Gastrocnemius medialis (tissue), 4 donors: ENCODE data around the gene PRUNE2. TPM values are rescaled to one million over a fixed set of nuclear protein-coding genes. Genes with fewer than 3 reads are reported as not detected.

ENCODE experiments used
- ATAC-seq, 2 donors: fragments of 150-250 bp; one replicate each; pipeline ENCODE4 v1.9.1; 2016
- DNase-seq, 2 donors: peaks; one replicate each; pipeline ENCODE4 v3.0.0-alpha.2; 2019
- H3K27ac ChIP-seq, 4 donors: fragments of 200-600 bp; sonication (generic); 1 replicate in 1 of 4; 2 replicates in 3 of 4; pipeline ENCODE4 v1.5.1; 2016 to 2018; ENCODE audit warnings: mild to moderate bottlenecking in 2 of 4, moderate library complexity in 1 of 4
- H3K27me3 ChIP-seq, 3 donors: fragments of 200-600 bp; sonication (generic) in 2 of 3; 1 replicate in 1 of 3; 2 replicates in 2 of 3; pipeline versions ENCODE4 v1.5.1 to v1.6.0; 2016 to 2019; ENCODE audit warnings: mild to moderate bottlenecking in 1 of 3, moderate library complexity in 1 of 3
- H3K36me3 ChIP-seq, 2 donors: fragments of 200-600 bp; sonication (generic) in 1 of 2; one replicate each; pipeline ENCODE4 v1.5.1; 2017 to 2018
- H3K4me1 ChIP-seq, 2 donors: fragments of 200-600 bp; sonication (generic) in 1 of 2; one replicate each; pipeline ENCODE4 v1.5.1; 2016 to 2017; ENCODE audit warnings: mild to moderate bottlenecking in 2 of 2
- H3K4me3 ChIP-seq, 4 donors: fragments of 200-600 bp; sonication (generic) in 3 of 4; 1 replicate in 1 of 4; 2 replicates in 3 of 4; pipeline ENCODE4 v1.5.1; 2016 to 2019; ENCODE audit warnings: mild to moderate bottlenecking in 2 of 4
- H3K9me3 ChIP-seq, 3 donors: fragments of 200-600 bp; sonication (generic) in 2 of 3; 1 replicate in 1 of 3; 2 replicates in 2 of 3; pipeline ENCODE4 v1.5.1; 2016 to 2019
- POLR2A ChIP-seq, 2 donors: fragments of 450-650 bp; IDR thresholded peaks; one replicate each; pipeline ENCODE4 v1.6.1; 2017; ENCODE audit warnings: antibody characterized with exemption in 2 of 2, mild to moderate bottlenecking in 2 of 2, moderate library complexity in 2 of 2
- in situ Hi-C, 4 donors: fragments of 200-750 bp; cut with MboI; loops; one replicate each; pipeline versions ENCODE4 v1.15.0 to v1.8.0; 2017; ENCODE audit warnings: low sequenced_read_pairs in 4 of 4
- intact Hi-C: fragments of 100-400 bp; cut with DNase I; formaldehyde crosslinking; loops from one replicate; pipeline ENCODE4 v1.15.1; 2023; ENCODE audit warnings: low total_unique reads
- total RNA-seq, 4 donors: library from RNA; depleted of rRNA; stranded (reverse); fragments of >200 nt; gene quantifications; one replicate each; pipeline versions ENCODE4 v1.1.0 to v1.2.3, GENCODE V29; 2016
- TF ChIP-seq, protein P1 (sequence below), 5 experiments: fragments of 450-650 bp in 3 of 5; fragments of 200-600 bp in 2 of 5; sonication (generic) in 2 of 5; IDR thresholded peaks in 4 of 5; conservative IDR thresholded peaks in 1 of 5; 1 replicate in 4 of 5; 2 replicates in 1 of 5; pipeline ENCODE4 v1.5.1; 2016 to 2019; ENCODE audit warnings: antibody characterized with exemption in 5 of 5, mild to moderate bottlenecking in 3 of 5, moderate library complexity in 3 of 5

The PRUNE2 gene
- total RNA-seq, 4 donors from 2014 or later: 1.6 to 43.5 (median 11.0) TPM

DNA sequence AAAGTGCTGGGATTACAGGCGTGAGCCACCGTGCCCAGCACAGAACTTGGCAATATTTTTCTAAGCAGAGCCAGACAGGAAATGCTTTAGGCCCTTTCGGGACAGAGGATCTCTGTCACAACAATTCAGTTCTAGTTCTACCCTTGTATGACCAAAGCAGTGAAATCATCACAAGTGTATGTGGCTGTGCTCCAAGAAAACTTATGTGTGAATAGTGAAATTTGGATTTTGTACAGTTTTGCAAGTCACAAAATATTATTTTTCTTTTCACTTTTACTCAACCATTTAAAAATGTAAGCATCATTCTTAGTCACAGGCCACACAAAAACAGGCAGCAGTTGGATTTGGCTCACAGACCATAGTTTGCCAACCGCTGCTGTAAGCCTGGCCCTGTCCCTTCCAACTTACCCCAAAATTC lies 20.4 kb upstream of the PRUNE2 start:
- in situ Hi-C loops (no loop called here), intact Hi-C loops (no loop called here)
- DNase-seq (no peak), ATAC-seq (no peak)
- no peaks in the 10 kb centered on the region for H3K36me3 ChIP-seq
- no peak overlapping the region for H3K27ac ChIP-seq
- no peaks in the 10 kb centered on the region for H3K4me1 ChIP-seq
- H3K27me3 ChIP-seq: no peaks in the 10 kb centered on the region
- H3K9me3 ChIP-seq: no peaks in the 10 kb centered on the region
- TF ChIP-seq POLR2A (IDR thresholded peaks at IDR 0.05): no peak
- TF ChIP-seq, protein P1, sequence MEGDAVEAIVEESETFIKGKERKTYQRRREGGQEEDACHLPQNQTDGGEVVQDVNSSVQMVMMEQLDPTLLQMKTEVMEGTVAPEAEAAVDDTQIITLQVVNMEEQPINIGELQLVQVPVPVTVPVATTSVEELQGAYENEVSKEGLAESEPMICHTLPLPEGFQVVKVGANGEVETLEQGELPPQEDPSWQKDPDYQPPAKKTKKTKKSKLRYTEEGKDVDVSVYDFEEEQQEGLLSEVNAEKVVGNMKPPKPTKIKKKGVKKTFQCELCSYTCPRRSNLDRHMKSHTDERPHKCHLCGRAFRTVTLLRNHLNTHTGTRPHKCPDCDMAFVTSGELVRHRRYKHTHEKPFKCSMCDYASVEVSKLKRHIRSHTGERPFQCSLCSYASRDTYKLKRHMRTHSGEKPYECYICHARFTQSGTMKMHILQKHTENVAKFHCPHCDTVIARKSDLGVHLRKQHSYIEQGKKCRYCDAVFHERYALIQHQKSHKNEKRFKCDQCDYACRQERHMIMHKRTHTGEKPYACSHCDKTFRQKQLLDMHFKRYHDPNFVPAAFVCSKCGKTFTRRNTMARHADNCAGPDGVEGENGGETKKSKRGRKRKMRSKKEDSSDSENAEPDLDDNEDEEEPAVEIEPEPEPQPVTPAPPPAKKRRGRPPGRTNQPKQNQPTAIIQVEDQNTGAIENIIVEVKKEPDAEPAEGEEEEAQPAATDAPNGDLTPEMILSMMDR (IDR thresholded peaks at IDR 0.05 in 4 of 5, conservative IDR thresholded peaks at IDR 0.05 in 1 of 5): no peak
- H3K4me3 ChIP-seq: no peak overlapping the region

- TF ChIP-seq, protein P1 (IDR thresholded peaks at IDR 0.05 in 4 of 5, conservative IDR thresholded peaks at IDR 0.05 in 1 of 5): no peak
- TF ChIP-seq POLR2A (IDR thresholded peaks at IDR 0.05): no peak
- intact Hi-C loops: no loop called here
Measured at GRCh38 chr9:76921165-76921564, 15.3 kb upstream of the PRUNE2 start.

DNA sequence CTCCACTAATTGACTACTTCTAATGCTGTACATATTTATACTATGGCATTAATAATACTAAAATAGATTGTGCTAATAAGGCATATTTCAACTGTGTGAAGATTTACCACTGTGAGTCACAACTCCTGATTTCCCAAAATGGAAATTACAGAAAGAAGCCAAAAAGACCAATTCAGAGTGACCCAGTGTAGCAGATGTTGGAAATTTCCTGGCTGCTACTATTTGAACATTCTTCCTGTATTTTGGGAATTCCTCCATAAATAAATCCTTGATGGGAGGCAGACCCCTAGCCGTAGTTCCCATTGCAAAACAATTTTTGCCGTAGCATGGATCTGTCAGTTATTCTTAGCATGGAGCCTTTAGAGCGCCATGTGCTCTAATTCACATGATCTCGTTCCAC lies 11.4 kb upstream of the PRUNE2 start:
- Histone ChIP-seq H3K4me3 (no peak overlapping the region), H3K36me3 (no peaks in the 10 kb centered on the region), H3K9me3 (no peaks in the 10 kb centered on the region), H3K4me1 (no peaks in the 10 kb centered on the region), H3K27ac (no peak overlapping the region), H3K27me3 (no peaks in the 10 kb centered on the region)
- intact Hi-C loops (no loop called here), in situ Hi-C loops (no loop called here)
- no peak for DNase-seq
- ATAC-seq: no peak
- TF ChIP-seq, protein P1 (IDR thresholded peaks at IDR 0.05 in 4 of 5, conservative IDR thresholded peaks at IDR 0.05 in 1 of 5): no peak

More at GRCh38 chr9:76921165-76921564, 15.3 kb upstream of the PRUNE2 start:
- Histone ChIP-seq H3K27me3 (no peaks in the 10 kb centered on the region), H3K4me1 (no peaks in the 10 kb centered on the region), H3K4me3 (no peak overlapping the region), H3K27ac (no peak overlapping the region), H3K36me3 (no peaks in the 10 kb centered on the region), H3K9me3 (no peaks in the 10 kb centered on the region)
- in situ Hi-C loops: no loop called here
- no peak for DNase-seq
- no peak for ATAC-seq

GRCh38 chr9:76916231-76916630 lies 10.3 kb upstream of the PRUNE2 start:
- no peak for TF ChIP-seq POLR2A (IDR thresholded peaks at IDR 0.05)
- TF ChIP-seq, protein P1 (IDR thresholded peaks at IDR 0.05 in 4 of 5, conservative IDR thresholded peaks at IDR 0.05 in 1 of 5): no peak
- in situ Hi-C loops: no loop called here
- Histone ChIP-seq H3K27ac (no peak overlapping the region), H3K36me3 (no peaks in the 10 kb centered on the region), H3K4me1 (no peaks in the 10 kb centered on the region), H3K27me3 (no peaks in the 10 kb centered on the region), H3K9me3 (no peaks in the 10 kb centered on the region), H3K4me3 (no peak overlapping the region)
- intact Hi-C loops: no loop called here
- no peak for DNase-seq
- ATAC-seq: no peak

DNA sequence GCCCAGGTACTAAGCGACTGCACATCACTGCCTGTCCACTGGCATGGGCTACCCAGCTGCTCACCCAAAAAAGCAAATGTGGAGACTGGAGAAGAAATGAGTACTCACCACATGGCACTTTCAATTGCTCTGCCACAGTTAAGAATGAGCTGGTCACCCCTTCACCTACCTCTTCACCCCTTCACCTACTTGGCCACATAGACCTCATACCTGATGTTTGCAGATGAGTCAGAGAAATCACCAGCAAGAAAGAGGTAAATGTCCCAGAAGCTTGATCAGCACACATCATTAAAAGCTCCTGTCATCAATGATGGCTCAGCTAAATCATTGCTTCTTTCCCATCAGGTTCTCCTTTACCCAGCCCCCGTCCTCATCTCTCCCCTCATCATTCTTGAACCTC lies 7.6 kb upstream of the PRUNE2 start:
- no peak overlapping the region for H3K27ac ChIP-seq
- intact Hi-C loops: no loop called here
- DNase-seq: no peak
- no peaks in the 10 kb centered on the region for H3K9me3 ChIP-seq
- no peaks in the 10 kb centered on the region for H3K27me3 ChIP-seq
- no peaks in the 10 kb centered on the region for H3K4me1 ChIP-seq
- H3K36me3 ChIP-seq: no peaks in the 10 kb centered on the region
- ATAC-seq: no peak
- no peak overlapping the region for H3K4me3 ChIP-seq
- TF ChIP-seq, protein P1 (IDR thresholded peaks at IDR 0.05 in 4 of 5, conservative IDR thresholded peaks at IDR 0.05 in 1 of 5): no peak
- no peak for TF ChIP-seq POLR2A (IDR thresholded peaks at IDR 0.05)
- in situ Hi-C loops: no loop called here
